Natural killer cell (primary cell): ENCODE data around the gene TMEM240. TPM values are rescaled to one million over a fixed set of nuclear protein-coding genes. Genes with fewer than 3 reads are reported as not detected.
"Not testable (repeated sequence)": the region's sequence is repeated elsewhere in the genome, so short reads cannot be mapped to it uniquely, and the experiment has no call there.

Source experiments
- ATAC-seq, 3 donors: fragments of 150-1000 bp in 2 of 3; fragments of 200-7000 bp in 1 of 3; cut with Tn5 transposase; 1 replicate in 1 of 3; 2 replicates in 2 of 3; pipeline ENCODE4 v1.10.0; 2021; ENCODE audit warnings: mild to moderate bottlenecking in 2 of 3, moderate library complexity in 2 of 3
- DNase-seq, 2 donors: peaks; one replicate each; pipeline versions ENCODE4 v3.0.0 to v3.0.0-alpha.2; 2013 to 2021; ENCODE audit warnings: mixed read lengths in 1 of 2
- H3K27ac ChIP-seq: one replicate; pipeline ENCODE4 v1.5.1; 2013; ENCODE audit warnings: mild to moderate bottlenecking, low read length
- H3K27me3 ChIP-seq: one replicate; pipeline ENCODE4 v1.6.1; 2013; ENCODE audit warnings: low read length; ENCODE audit not compliant: control insufficient read depth, insufficient read depth
- H3K36me3 ChIP-seq: one replicate; pipeline ENCODE4 v1.6.1; 2013; ENCODE audit warnings: low read length; ENCODE audit not compliant: control insufficient read depth, insufficient read depth
- H3K4me1 ChIP-seq: one replicate; pipeline ENCODE4 v1.6.1; 2013; ENCODE audit warnings: low read length; ENCODE audit not compliant: control insufficient read depth, insufficient read depth
- H3K4me3 ChIP-seq: one replicate; pipeline ENCODE4 v1.5.1; 2013; ENCODE audit warnings: low read length
- H3K9me3 ChIP-seq: one replicate; pipeline ENCODE4 v1.6.1; 2013; ENCODE audit warnings: low read length; ENCODE audit not compliant: control insufficient read depth, insufficient read depth
- H3K27ac Mint-ChIP-seq, 2 donors: one replicate each; pipeline ENCODE4 v1.8.0; 2022; ENCODE audit warnings: mild to moderate bottlenecking in 2 of 2, mixed read lengths in 2 of 2, moderate library complexity in 1 of 2
- H3K27me3 Mint-ChIP-seq, 2 donors: one replicate each; pipeline ENCODE4 v1.8.0; 2022; ENCODE audit warnings: low read depth in 2 of 2, mixed read lengths in 2 of 2
- H3K36me3 Mint-ChIP-seq: one replicate; pipeline ENCODE4 v1.8.0; 2022; ENCODE audit warnings: mixed read lengths
- H3K4me1 Mint-ChIP-seq, 2 donors: one replicate each; pipeline ENCODE4 v1.8.0; 2022; ENCODE audit warnings: mixed read lengths in 2 of 2
- H3K4me3 Mint-ChIP-seq: one replicate; pipeline ENCODE4 v1.8.0; 2022; ENCODE audit warnings: mild to moderate bottlenecking, moderate library complexity, mixed read lengths
- H3K9me3 Mint-ChIP-seq, 2 donors: one replicate each; pipeline ENCODE4 v1.8.0; 2022; ENCODE audit warnings: mixed read lengths in 2 of 2
- WGBS: methylation state at CpG from one replicate; pipeline ENCODE4 v1.1.7; 2013; ENCODE audit warnings: missing lambda C conversion rate; ENCODE audit not compliant: insufficient coverage; 5-methylcytosine and 5-hydroxymethylcytosine counted together
- intact Hi-C: fragments of 100-400 bp; cut with micrococcal nuclease; formaldehyde crosslinking; loops from one replicate; pipeline ENCODE4 v1.14.2; 2022
- total RNA-seq, 4 donors: library from RNA; stranded (reverse); fragments of 120-200 nt in 1 of 4; gene quantifications; one replicate each; pipeline versions ENCODE4 v1.2.3 to v1.2.4, GENCODE V29; 2013 to 2022

Gene TMEM240
- total RNA-seq, 3 donors from 2014 or later (not counting 1 experiment from before 2014, with no cell fraction given), result 0.35 to 1.00 (median 0.83) TPM

DNA sequence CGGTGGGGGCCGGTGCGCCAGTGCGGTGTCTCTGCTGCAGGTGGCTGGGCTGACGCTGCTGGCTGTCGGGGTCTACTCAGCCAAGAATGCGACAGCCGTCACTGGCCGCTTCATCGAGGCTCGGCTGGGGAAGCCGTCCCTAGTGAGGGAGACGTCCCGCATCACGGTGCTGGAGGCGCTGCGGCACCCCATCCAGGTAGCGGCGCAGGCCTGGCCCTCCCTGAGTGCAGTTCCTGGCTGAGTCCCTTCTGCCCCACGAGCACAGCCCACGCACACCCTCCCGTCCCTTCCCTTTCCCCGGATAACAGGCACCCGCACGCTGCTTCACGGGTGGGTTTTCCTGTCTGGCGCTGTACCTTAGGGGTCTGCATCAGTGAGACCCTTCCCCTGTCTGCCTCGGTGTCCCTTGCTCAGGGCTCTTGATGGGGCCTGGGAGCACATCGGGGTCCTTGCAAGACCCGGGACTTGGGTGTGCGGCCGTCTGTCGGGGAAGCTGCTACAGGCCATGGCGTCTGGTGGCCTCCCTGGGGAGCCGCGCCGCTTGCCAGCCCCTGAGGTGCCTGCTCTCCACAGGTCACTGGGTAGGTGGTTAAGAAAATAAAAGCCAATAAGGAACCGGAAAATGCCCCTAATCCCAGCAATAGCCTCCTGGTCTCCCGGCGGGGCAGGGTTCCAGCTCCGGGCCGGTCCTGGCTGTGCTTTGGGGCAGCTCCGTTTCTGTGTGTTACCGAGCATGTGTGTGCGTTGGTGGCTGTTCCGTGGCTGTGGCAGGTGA is 55.3 kb downstream of the TMEM240 start:
- H3K27me3 Mint-ChIP-seq, H3K27ac ChIP-seq, H3K4me3 Mint-ChIP-seq, H3K9me3 Mint-ChIP-seq, ATAC-seq, H3K4me3 ChIP-seq, DNase-seq, H3K27ac Mint-ChIP-seq, H3K36me3 Mint-ChIP-seq, intact Hi-C loops, H3K27me3 ChIP-seq, H3K4me1 Mint-ChIP-seq, H3K4me1 ChIP-seq, H3K9me3 ChIP-seq: not testable (repeated sequence)
- WGBS, result 97% methylated on average over 35 of the region's 46 CpGs
- H3K36me3 ChIP-seq, result peaks cover 21% of the 10 kb centered on the region

Other genes with a start within 250 kb of the TMEM240 start
- 10 to 100 TPM; 56.1 to 59.7 (median 59.0) TPM for gene ACAP3, start 232.7 kb downstream of the TMEM240 start, total RNA-seq
- 10 to 100 TPM; 11.1 to 13.0 (median 12.9) TPM for gene PUSL1, start 232.0 kb downstream of the TMEM240 start, total RNA-seq
- gene INTS11, start 216.0 kb downstream of the TMEM240 start, total RNA-seq, result 100 to 1,000 TPM; 150 to 189 (median 181) TPM
- 10 to 100 TPM in 2 of 3 donors, 1 to 10 TPM in 1; 8.0 to 14.6 (median 12.3) TPM for gene CPTP, start 215.8 kb downstream of the TMEM240 start, total RNA-seq
- gene TAS1R3, start 209.3 kb downstream of the TMEM240 start, total RNA-seq, result 1 to 10 TPM in 2 of 3 donors, under 1 TPM in 1; 0.66 to 1.4 (median 1.3) TPM
- gene DVL1, start 191.2 kb downstream of the TMEM240 start, total RNA-seq, result 10 to 100 TPM; 33.8 to 41.9 (median 35.6) TPM
- gene MXRA8, start 182.1 kb downstream of the TMEM240 start, total RNA-seq, result under 1 TPM in 1 of 3 donors, not detected in 2; 0.26 TPM
- 10 to 100 TPM; 60.0 to 76.3 (median 64.6) TPM for gene AURKAIP1, start 165.4 kb downstream of the TMEM240 start, total RNA-seq
- gene CCNL2, start 141.3 kb downstream of the TMEM240 start, total RNA-seq, result 100 to 1,000 TPM; 253 to 281 (median 274) TPM
- 100 to 1,000 TPM in 1 of 3 donors, 10 to 100 TPM in 2; 90.9 to 111 (median 92.7) TPM for gene MRPL20, start 133.3 kb downstream of the TMEM240 start, total RNA-seq
- not detected for gene ANKRD65, start 119.3 kb downstream of the TMEM240 start, total RNA-seq
- not detected for gene VWA1, start 104.9 kb downstream of the TMEM240 start, total RNA-seq
- 1 to 10 TPM in 2 of 3 donors, under 1 TPM in 1; 0.13 to 2.2 (median 1.5) TPM for gene ATAD3C, start 90.9 kb downstream of the TMEM240 start, total RNA-seq
- gene ATAD3B, start 68.9 kb downstream of the TMEM240 start, total RNA-seq, result 10 to 100 TPM; 31.9 to 52.4 (median 42.9) TPM
- gene ATAD3A, start 28.5 kb downstream of the TMEM240 start, total RNA-seq, result 10 to 100 TPM; 17.3 to 37.3 (median 22.2) TPM
- 100 to 1,000 TPM in 1 of 3 donors, 10 to 100 TPM in 2; 87.5 to 107 (median 93.9) TPM for gene SSU72, start 34.2 kb upstream of the TMEM240 start, total RNA-seq
- gene FNDC10, start 59.5 kb upstream of the TMEM240 start, total RNA-seq, result 1 to 10 TPM; 2.8 to 3.2 (median 3.0) TPM
- 10 to 100 TPM; 44.9 to 54.1 (median 46.0) TPM for gene MIB2, start 74.9 kb upstream of the TMEM240 start, total RNA-seq
- 100 to 1,000 TPM in 2 of 3 donors, 10 to 100 TPM in 1; 82.9 to 130 (median 126) TPM for gene MMP23B, start 91.5 kb upstream of the TMEM240 start, total RNA-seq
- gene CDK11B, start 118.4 kb upstream of the TMEM240 start, total RNA-seq, result 10 to 100 TPM; 49.6 to 65.9 (median 50.2) TPM
- gene SLC35E2B, start 152.2 kb upstream of the TMEM240 start, total RNA-seq, result 10 to 100 TPM; 57.6 to 79.9 (median 61.8) TPM
- gene CDK11A, start 183.7 kb upstream of the TMEM240 start, total RNA-seq, result 100 to 1,000 TPM; 191 to 242 (median 216) TPM
- 100 to 1,000 TPM in 2 of 3 donors, 10 to 100 TPM in 1; 97.7 to 117 (median 112) TPM for gene NADK, start 237.8 kb upstream of the TMEM240 start, total RNA-seq